T-helper 2 cell (primary cell): Measurements from ENCODE around the gene PARD3B.
A peak's percentile ranks its signal among the peaks of the same experiment; 100 is the strongest.

ENCODE experiments used
- DNase-seq, 5 experiments: peaks; one replicate each; pipeline versions ENCODE4 v3.0.0 to v3.0.0-alpha.2; 2012 to 2022

PARD3B gene

DNA sequence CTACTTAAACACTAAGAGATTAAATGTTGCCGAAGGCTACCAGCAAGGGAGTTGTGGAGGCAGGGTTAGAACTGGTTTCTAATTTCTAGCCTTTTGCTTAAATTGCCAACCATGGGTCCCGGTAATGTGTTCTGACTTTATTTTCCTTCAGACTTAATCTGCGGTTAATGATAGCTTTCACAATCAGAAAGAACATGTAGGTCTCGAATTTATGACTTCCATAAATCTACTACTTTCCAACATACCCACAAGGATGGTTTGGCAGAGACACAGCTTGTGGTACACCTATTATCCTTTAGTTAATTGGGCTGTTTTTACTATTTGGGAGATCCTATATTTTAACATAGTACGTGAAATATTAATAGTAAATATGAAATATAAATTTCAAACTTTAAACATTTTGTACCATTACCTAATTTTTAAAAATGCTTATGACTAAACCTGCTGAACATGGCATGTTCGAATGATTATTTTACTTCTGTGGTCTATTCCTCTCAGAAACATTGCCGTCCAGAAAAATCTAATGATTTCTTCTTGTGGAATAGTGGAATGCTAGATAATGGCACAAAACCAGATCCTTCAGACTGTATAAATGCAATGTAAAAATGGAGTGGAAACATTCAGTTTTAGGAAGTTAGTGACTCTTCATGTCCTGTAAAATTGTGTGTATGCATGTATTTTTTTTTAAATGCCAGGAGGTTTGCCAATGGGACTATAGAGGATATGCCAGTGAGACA lies 41.3 kb downstream of the PARD3B start:
- no peak for DNase-seq

DNA sequence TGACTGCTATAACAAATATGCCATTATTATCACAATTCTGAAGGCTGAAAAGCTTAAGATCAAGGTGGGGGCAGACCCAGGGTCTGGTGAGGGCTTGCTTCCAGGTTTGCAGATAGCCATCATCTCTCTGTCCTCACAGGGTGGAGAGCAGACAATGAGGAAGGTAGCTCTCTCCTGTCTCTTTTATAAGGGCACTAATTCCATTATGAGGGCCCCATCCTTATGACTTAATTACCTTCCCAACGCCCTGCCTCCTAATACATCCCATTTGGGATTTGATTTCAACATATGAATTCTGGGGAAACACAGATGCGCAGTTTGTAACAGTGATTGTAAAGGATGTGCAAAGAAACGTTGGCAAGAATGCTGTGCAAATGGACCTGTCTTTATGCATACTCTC lies 44.8 kb downstream of the PARD3B start:
- DNase-seq, result no peak

DNA sequence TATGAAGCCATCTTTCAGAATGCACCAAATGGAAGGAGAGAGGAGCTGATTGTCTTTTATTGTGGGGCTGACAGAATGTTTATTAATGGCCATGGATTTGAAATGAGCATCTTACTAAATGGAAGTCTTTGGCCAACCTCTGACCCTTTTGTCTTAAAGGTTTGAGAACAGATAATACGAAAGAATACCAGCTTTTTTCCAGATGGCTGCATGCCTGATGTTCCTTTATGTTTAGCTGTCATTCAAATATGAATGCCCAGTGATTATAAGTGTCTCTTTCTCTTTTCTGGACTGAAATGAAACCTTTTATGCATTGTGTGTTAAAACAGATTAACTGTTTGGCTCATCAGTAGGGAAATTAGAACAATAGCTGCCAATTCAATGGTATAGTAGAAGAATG lies 46.0 kb downstream of the PARD3B start:
- DNase-seq, result no peak

DNA sequence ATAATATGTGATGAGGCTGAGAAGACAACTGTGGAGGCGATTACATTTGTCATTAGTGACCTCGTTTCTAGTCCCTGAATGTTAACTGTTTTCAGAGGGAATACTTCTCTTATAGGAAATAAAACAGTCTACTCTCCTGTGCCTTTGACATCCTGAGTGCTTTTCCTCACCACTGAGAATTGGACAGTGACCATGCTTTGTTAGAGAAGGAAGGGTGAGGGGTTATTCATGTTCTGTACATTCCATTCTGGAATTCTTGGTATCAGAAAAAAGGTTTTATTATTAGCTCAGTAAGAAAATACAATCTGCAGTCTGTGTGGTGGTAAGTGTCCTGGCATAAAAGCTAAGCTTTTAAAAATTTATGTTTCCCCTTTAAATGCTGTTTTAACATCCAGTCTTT lies 58.8 kb downstream of the PARD3B start:
- no peak for DNase-seq

DNA sequence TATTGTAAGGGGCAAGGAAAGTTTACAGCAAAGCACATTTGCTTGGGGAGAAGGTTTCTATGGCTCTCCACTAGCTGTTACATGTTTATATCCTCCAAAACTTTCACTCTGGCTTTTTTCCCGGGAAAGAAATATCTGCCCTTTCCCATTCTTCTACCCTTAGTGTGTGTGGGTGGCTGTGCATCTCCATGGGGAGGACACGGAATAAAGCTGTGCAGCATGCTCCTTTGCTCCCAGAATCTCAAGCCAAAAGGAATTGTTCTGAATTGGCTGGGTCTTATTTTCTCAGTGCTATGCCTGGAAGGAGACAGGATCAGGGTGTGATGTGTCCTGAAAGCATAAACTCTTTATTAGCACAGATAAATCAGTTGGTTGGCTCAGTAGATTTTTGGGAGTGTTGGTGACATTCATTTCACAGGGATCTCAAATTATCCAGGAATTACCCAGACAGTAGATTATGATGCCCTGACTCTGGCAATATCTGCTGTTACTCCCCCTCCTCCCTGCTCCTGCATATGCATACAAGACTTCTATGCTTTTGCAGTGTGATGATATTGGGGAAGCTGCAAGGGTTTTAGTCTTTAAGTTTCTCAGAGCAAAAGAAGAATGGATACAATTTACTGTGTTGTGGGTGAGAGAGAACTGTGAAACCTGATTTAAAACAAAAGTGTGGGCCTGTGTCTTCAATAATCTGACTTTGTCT lies 63.1 kb downstream of the PARD3B start:
- DNase-seq, result no peak

DNA sequence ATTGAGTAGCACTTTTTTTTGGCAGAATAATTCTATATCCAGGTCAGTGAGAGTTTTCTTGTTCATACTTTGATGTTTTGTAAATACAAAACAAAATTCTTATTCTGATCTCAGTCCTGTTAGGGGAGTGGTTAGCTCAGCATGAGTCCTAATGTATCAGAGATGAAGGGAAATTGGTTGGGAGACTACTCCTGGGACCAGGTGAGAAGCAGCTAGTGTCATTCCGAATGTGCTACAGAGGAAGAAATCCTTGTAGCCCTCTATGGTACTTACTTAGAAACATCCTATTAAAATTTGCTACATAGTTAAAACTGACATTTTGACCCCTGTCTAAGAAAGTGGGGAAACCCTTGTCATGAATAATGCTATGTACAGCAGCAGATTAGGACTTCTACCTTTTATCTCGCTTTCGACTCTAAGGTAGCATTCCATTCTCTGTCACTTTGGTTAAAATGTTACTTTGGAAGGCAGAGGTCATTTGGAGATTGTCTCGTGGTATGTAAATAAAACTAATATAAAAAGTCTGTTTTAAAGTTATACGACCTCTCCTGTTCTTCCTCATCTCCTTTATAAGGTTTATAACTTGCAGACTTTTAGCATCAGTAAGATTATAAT lies 65.8 kb downstream of the PARD3B start:
- no peak for DNase-seq

DNA sequence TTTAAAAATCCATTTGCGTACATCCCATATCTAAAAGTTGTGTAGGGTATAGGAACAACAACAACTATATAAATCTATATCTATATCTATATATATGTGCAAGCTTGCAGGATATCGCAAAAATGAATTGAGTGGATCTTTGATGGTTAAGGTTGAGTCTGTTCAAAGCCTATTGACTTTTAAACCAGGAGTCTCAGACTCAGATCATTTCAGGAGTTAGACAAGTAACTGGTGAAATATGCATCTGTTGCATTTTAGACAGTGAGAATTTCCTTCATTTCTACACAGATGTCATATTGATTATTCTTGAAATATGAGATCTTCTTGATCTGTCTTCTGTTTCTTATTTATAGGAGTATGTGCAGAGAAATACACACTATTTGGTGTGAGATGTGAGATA lies 66.5 kb downstream of the PARD3B start:
- no peak for DNase-seq

DNA sequence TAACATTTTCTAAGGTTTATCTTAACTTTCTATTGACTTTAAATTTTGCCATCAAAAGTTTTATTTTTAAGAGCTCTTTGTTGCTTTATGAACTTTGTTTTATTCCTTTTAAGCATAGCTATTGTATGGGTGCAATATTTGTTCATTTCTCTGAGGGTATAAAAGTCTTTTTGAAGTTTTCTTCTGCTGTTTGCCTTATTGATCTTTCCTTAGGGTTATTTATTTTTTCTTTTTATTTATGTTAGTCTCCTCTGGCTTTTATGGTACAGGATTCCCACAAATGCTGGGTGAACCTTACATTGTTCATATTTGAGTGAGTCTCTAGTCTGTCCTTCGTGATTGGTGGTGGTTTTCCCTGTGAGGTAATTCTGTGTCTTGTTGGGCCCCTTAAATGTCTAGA lies 68.4 kb downstream of the PARD3B start:
- no peak for DNase-seq

DNA sequence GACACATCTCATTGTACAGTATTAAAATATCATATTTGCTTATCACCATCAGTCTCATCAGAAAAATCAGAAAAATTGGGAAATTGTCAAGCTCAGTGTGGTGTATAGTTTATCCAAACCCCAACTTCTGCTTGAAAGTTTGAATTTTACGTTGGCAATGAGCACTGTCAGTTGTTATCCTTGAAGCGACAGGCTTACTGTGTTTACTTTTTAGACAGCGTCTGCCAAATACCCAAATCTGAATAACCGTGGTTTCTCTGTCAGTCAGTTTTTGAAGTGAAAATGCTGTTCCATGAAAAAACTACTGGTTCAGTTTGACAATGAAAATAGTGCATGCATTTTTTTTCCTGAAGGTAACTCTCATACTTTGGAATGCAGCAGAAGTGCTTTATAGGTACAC lies 70.2 kb downstream of the PARD3B start:
- no peak for DNase-seq

DNA sequence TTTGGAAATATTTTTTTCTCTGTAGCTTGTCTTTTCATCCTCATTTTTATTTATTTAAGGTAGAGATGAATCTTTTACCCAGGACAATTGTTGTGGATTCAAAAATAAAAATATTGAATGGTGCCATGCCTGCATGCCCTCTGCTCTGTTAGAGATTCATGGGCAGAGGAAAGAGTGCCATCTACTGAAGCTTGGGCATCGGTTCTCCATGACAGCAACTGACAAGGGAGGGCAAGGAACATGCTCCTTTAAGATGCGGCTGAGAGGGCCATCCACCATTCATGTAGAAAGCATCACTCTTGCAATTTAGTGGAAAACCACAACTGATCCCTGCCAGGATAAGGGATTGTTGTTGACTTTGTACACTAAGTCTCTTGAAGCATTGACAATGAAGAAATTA lies 79.9 kb downstream of the PARD3B start:
- DNase-seq, result peak in 1 of 5 experiments; percentile 9

DNA sequence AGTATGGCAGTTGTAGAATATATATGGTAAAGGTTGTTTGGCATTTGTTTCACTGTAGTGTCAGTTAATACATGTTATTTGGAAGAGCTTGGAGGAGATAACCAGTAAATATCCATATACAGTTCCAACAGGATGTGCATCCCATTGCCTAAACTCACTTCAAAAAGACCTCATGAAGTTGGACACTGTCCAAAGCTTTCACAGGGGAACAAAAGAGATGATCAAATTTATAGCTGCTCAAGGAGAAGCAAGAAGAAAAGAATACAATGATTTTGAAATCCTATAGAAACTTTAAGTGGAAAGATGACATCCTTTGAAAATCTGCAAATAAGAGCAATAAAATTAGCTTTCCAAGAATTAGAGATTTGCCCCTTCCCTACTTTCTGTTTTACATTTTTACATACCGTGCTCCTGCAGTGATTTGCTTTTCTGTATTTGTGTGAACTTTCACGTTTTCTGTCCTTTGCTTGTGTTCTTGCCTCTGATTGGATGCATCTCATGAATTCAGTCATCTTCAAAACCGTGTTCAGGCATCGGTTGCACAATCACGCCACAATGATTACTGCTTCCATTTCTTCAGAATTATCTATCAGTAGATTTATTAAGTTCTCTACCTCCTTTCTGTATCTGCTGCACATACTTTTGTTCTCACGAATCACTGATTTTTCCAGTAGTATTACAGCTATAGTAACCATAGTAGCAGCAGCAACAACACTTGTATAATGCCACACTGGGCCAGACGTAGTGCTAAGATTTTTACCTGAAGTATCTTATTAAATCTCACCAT lies 83.8 kb downstream of the PARD3B start:
- DNase-seq, result no peak

DNA sequence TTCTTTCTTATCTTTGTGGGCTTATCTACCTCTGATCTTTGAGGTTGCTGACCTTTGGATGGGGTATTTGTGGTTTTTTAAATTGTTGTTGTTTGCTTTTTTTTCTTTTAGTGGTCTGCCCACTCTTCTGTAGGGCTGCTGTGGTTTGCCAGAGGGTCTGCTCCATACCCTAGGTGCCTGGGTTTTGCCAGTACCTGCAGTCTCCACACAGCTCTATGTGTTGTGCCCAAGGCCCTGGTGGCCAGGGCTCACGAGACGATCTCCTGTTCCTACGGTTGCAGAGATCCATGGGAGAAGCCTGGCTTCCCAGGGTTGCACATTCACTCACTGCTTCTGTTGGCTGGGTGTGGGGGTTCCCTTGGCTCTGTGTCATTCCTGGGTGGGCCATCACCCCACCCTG lies 87.1 kb downstream of the PARD3B start:
- DNase-seq, result no peak

DNA sequence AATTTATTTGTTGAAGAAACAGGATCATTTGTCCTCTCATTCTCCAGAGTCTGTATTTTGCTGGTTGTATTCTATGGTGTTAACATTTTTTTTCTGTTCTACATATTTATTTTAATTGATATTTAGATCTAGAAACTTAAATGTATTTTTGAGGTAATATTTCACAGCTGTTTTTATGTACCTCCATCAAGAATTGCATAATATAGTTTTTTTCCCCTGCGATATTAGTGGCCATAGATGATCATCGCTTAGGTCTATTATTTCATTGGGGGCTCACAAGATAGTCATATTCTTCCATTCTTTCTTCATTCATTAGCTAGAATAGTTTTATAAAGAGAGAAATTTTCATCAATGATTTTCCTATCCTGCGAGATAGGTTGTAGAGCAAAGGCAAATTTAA lies 89.3 kb downstream of the PARD3B start:
- DNase-seq, result no peak

DNA sequence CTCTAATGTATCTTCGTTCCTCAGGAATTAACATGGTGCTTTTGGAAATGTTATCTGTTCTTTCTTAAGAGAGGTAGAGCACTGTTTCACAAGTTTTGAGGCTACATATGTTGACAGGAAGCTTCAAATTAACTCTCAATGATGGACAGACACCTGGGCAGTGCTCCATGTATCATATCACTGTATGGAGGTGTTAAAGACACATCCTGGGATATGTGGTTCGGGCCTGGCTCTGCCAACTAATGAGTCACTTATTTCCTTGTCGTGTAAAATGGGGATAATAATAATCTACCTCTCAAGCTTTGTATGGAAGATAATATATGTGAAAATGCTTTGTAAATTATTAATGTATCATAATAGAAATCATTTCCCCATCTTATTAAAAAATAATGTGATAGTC lies 90.2 kb downstream of the PARD3B start:
- DNase-seq, result no peak

DNA sequence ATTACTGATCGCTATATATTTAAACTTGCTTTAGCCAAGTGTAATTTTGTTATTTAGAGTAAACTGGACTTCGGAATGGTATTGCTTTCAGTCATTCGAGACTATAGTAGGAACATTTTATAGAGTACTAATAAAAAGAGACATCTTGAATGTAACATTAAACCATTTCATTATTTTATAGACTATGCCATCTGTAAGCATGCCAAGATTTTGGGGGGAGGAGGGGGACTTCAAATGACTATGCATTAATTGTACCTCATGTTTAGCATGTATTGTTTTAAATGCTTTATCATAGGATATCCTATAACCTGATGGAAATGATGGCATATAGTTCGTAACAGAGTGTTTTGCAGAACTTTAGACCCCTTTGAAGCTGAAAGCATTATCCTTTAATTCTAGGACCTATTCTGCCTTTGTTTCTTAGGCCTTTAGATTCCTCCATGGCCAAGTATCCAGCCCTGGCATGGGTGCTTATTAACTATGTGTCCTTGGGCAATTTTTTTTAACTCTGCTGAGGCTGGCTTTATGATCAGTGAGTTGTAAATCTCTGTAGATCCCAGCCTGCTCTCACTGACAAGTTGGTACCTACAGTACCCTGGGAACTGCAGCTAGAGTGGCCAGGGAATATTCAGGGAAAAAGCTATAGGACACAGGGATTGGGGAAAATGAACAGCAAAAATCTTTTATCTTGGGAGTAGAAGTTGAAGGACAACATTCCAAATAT lies 93.4 kb downstream of the PARD3B start:
- DNase-seq, result no peak

DNA sequence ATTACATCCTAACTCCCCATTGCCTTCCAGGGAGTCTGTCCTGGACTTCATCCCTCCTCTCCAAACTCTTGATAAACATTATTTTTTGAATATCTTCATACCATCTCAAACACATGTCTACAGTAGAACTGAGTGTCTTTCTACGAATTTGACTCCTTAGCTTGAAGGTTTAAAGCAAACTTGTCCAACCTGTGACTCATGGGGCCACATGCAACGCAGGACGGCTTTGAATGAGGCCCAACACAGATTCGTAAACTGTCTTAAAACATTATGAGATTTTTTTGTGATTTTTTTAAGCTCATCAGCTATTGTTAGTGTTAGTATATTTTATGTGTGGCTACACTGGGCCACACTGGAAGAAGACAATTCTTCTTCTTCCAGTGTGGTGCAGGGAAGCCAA lies 98.1 kb downstream of the PARD3B start:
- DNase-seq, result no peak

DNA sequence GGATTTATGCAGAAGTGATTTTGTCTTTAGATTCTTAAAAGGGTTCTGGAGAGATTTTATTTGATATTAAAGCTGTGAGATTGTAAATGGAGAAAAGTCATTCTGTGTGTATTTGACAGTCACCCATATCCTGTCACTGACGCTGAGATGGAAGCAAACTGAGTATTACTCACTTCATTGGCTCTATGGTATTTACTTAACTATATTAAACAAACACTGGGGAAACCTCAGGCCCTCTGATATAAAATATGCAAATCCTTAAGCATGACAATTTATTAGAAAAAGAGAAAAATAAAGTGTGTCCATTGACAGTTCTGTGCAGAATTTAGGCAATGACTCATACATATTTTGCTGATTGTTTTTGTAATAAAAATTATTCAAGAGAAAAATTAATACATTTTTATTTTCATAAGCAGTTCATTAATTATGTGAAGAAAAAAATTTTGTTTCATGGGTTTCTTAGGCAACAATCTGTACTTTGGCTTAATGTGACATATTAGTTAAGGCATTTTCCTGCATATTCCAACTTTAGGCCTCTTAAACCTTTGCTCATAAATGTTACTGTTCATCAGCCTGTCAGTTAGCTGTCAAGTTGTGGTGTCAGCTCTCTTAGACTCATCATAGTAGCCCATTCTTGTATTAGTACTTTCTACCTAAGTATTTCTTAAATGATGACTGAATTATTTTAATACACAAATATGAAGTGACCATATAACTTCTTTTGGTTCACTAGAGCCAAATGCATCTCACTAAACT lies 99.9 kb downstream of the PARD3B start:
- DNase-seq, result no peak

DNA sequence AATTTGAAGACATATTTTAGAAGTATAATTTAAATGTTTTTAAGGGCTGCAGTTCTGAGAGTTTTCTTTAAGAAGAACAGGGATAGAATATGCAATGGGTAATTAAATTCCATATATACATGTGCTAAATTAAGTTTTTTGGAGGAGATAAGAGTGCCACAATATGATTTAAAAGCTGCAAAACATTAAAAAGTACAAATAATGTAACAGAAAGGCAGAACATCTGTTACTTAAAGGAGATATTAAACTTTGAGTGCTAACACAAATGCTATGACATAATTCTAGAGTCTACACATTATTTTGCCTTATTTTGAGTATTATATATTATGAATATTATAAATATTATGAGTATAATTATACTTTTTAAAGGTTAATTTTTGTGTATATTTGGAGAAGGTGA lies 102.4 kb downstream of the PARD3B start:
- no peak for DNase-seq

DNA sequence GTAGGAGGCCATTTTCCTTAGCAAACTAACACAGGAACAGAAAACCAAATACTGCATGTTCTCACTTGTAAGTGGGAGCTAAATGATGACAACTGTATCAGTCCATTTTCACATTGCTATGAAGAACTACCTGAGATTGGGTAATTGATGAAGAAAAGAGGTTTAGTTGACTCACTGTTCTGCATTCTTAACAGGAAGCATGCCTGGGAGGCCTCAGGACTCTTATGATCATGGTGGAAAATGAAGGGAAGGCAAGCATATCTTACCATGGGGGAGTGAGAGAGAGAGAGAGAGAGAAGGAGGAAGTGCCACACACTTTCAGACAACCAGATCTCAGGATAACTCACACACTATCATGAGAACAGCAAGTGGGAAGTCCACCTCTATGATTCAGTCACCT lies 105.3 kb downstream of the PARD3B start:
- no peak for DNase-seq

DNA sequence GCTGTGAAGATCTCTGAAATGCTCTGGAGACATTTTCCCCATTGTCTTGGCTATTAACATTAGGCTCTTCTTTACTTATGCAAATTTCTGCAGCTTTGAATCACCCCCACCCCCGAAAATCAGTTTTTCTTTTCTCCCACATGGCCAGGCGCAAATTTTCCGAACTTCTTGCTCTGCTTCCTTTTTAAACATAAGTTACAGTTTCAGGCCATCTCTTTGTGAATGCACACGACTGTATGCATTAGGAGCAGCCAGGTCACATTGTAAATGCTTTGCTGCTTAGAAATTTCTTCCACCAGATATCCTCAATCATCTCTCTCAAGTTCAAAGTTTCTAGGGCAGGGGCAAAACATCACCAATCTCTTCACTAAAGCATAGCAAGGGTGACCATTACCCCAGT lies 106.8 kb downstream of the PARD3B start:
- no peak for DNase-seq

DNA sequence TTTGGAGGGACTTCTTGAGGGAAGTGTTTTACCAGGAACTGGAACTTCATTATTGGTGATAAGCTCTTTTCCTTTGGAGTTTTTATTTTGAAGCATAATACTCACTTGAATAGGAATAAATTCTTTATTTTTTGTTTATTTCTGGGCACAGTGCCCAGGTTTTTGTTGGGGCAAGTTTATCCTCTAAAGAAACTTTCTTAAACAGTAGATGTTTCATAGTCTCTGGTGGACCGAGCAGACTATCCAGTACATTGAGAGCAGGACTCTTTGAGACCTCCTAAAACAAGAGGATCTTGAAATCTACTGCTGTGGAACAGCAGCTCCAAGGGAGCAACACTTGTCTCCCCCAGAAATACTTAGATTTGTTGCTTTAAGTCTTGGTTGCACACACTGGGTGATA lies 109.4 kb downstream of the PARD3B start:
- DNase-seq, result no peak

DNA sequence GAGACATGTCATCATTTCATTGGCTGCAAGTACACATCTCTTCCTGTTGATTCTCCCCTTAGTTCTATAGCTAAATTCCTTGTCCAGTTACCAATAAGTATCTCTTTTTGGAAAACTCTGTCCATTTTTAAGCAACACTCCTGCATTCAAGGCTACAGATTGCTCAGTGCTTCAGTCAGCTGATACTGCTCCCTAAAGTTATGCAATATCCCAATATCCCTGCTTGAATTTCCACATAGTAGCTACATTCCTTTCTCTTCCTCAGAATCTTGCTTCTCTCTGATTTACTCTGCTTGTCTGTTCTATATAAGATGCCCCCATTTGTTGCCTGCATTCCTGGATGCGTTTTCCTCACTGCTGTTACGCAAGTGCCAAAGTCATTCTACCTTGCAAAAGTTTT lies 109.8 kb downstream of the PARD3B start:
- DNase-seq, result no peak
